Measurements from ENCODE around the gene IMMP2L.

The IMMP2L gene

GRCh38 chr7:111202321-111202720 lies 360.0 kb downstream of the IMMP2L start:
- no peak for DNase-seq

- no peak for DNase-seq
Observed at GRCh38 chr7:111199643-111200042, 362.6 kb downstream of the IMMP2L start.

- DNase-seq, result no peak
Observed at GRCh38 chr7:111198255-111198654, 364.0 kb downstream of the IMMP2L start.

GRCh38 chr7:111196655-111197054 lies 365.6 kb downstream of the IMMP2L start:
- DNase-seq, result no peak

- no peak for DNase-seq
Observed at GRCh38 chr7:111192614-111193413, 369.5 kb downstream of the IMMP2L start.

GRCh38 chr7:111190804-111191203 lies 371.5 kb downstream of the IMMP2L start:
- no peak for DNase-seq

- DNase-seq, result no peak
Observed at GRCh38 chr7:111184987-111185386, 377.3 kb downstream of the IMMP2L start.

GRCh38 chr7:111183321-111183720 lies 379.0 kb downstream of the IMMP2L start:
- no peak for DNase-seq

GRCh38 chr7:111180338-111180737 lies 382.0 kb downstream of the IMMP2L start:
- no peak for DNase-seq

- DNase-seq, result no peak
Observed at GRCh38 chr7:111175908-111176441, 386.3 kb downstream of the IMMP2L start.

GRCh38 chr7:111174510-111174909 lies 387.8 kb downstream of the IMMP2L start:
- no peak for DNase-seq

GRCh38 chr7:111173990-111174389 lies 388.3 kb downstream of the IMMP2L start:
- DNase-seq, result no peak

GRCh38 chr7:111173528-111173927 lies 388.8 kb downstream of the IMMP2L start:
- no peak for DNase-seq

GRCh38 chr7:111172564-111173257 lies 389.6 kb downstream of the IMMP2L start:
- DNase-seq, result no peak

- no peak for DNase-seq
Observed at GRCh38 chr7:111168182-111168581, 394.1 kb downstream of the IMMP2L start.

GRCh38 chr7:111164442-111164841 lies 397.9 kb downstream of the IMMP2L start:
- DNase-seq, result no peak

- no peak for DNase-seq
Observed at GRCh38 chr7:111162692-111163091, 399.6 kb downstream of the IMMP2L start.

- DNase-seq, result no peak
Observed at GRCh38 chr7:111160297-111160696, 402.0 kb downstream of the IMMP2L start.

- no peak for DNase-seq
Observed at GRCh38 chr7:111159426-111159825, 402.9 kb downstream of the IMMP2L start.

GRCh38 chr7:111150709-111151108 lies 411.6 kb downstream of the IMMP2L start:
- no peak for DNase-seq

GRCh38 chr7:111147708-111148533 lies 414.4 kb downstream of the IMMP2L start:
- no peak for DNase-seq

GRCh38 chr7:111146136-111146535 lies 416.2 kb downstream of the IMMP2L start:
- DNase-seq, result no peak

GRCh38 chr7:111145472-111145871 lies 416.8 kb downstream of the IMMP2L start:
- no peak for DNase-seq

Measured in cortex of kidney (tissue), 1 donor.